HUES64 (cell line): ENCODE results near the gene STOX2.

Experiments
- H3K27ac ChIP-seq: 2 replicates; pipeline ENCODE4 v1.7.0; 2013; ENCODE audit warnings: low read depth, low read length, inconsistent platforms
- H3K27me3 ChIP-seq: 2 replicates; pipeline ENCODE4 v1.6.1; 2013; ENCODE audit warnings: mild to moderate bottlenecking, low read length; ENCODE audit not compliant: insufficient read depth
- H3K36me3 ChIP-seq: 2 replicates; pipeline ENCODE4 v1.6.1; 2013; ENCODE audit warnings: mild to moderate bottlenecking, low read length; ENCODE audit not compliant: insufficient read depth
- H3K4me1 ChIP-seq: 2 replicates; pipeline ENCODE4 v1.6.1; 2013; ENCODE audit warnings: mild to moderate bottlenecking, low read length, moderate library complexity; ENCODE audit not compliant: insufficient read depth
- H3K4me3 ChIP-seq: 2 replicates; pipeline ENCODE4 v1.5.1; 2013; ENCODE audit warnings: mild to moderate bottlenecking, low read length, moderate library complexity
- H3K9ac ChIP-seq: 2 replicates; pipeline ENCODE4 v1.6.1; 2013; ENCODE audit warnings: mild to moderate bottlenecking, low read depth, low read length
- H3K9me3 ChIP-seq: 2 replicates; pipeline ENCODE4 v1.6.1; 2013; ENCODE audit warnings: low read depth, low read length; ENCODE audit not compliant: insufficient read depth
- WGBS: fragments of 150-250, 120-280 bp; methylation state at CpG from one replicate; pipeline ENCODE4 v1.1.7; 2013; ENCODE audit warnings: missing lambda C conversion rate; 5-methylcytosine and 5-hydroxymethylcytosine counted together

Gene STOX2

GRCh38 chr4:184058026-184058425, 152.9 kb downstream of the STOX2 start:
- Histone ChIP-seq H3K9ac (no peak overlapping the region), H3K9me3 (no peaks in the 10 kb centered on the region), H3K27ac (no peak overlapping the region), H3K27me3 (no peaks in the 10 kb centered on the region), H3K4me1 (no peaks in the 10 kb centered on the region), H3K4me3 (no peak overlapping the region), H3K36me3 (no peaks in the 10 kb centered on the region)
- 96% methylated on average over 5 of the region's 6 CpGs for WGBS

GRCh38 chr4:184059099-184059498, 154.0 kb downstream of the STOX2 start:
- H3K36me3 ChIP-seq = no peaks in the 10 kb centered on the region
- no peak overlapping the region for H3K4me3 ChIP-seq
- H3K9ac ChIP-seq = no peak overlapping the region
- no peaks in the 10 kb centered on the region for H3K4me1 ChIP-seq
- WGBS = 97% methylated on average over 3 of the region's 3 CpGs
- H3K27ac ChIP-seq = no peak overlapping the region
- H3K27me3 ChIP-seq = no peaks in the 10 kb centered on the region
- no peaks in the 10 kb centered on the region for H3K9me3 ChIP-seq

GRCh38 chr4:184061582-184061981, 156.5 kb downstream of the STOX2 start:
- 90% methylated on average over 7 of the region's 7 CpGs for WGBS
- Histone ChIP-seq H3K36me3 (no peaks in the 10 kb centered on the region), H3K4me3 (no peak overlapping the region), H3K9me3 (no peaks in the 10 kb centered on the region), H3K4me1 (no peaks in the 10 kb centered on the region), H3K9ac (no peak overlapping the region), H3K27me3 (no peaks in the 10 kb centered on the region), H3K27ac (no peak overlapping the region)

GRCh38 chr4:184062769-184063168, 157.7 kb downstream of the STOX2 start:
- H3K9me3 ChIP-seq = no peaks in the 10 kb centered on the region
- WGBS = 92% methylated on average over 6 of the region's 7 CpGs
- H3K27ac ChIP-seq = no peak overlapping the region

GRCh38 chr4:184064877-184065276, 159.8 kb downstream of the STOX2 start:
- Histone ChIP-seq H3K9ac (no peak overlapping the region), H3K27me3 (no peaks in the 10 kb centered on the region), H3K4me3 (no peak overlapping the region), H3K9me3 (no peaks in the 10 kb centered on the region), H3K36me3 (no peaks in the 10 kb centered on the region), H3K27ac (no peak overlapping the region), H3K4me1 (no peaks in the 10 kb centered on the region)
- 82% methylated on average over 5 of the region's 5 CpGs for WGBS

More at GRCh38 chr4:184062769-184063168, 157.7 kb downstream of the STOX2 start:
- H3K9ac ChIP-seq = no peak overlapping the region
- no peaks in the 10 kb centered on the region for H3K36me3 ChIP-seq
- no peaks in the 10 kb centered on the region for H3K27me3 ChIP-seq
- H3K4me3 ChIP-seq = no peak overlapping the region
- no peaks in the 10 kb centered on the region for H3K4me1 ChIP-seq

- Histone ChIP-seq H3K9ac (no peak overlapping the region), H3K9me3 (no peaks in the 10 kb centered on the region), H3K27me3 (no peaks in the 10 kb centered on the region), H3K36me3 (no peaks in the 10 kb centered on the region), H3K4me3 (no peak overlapping the region), H3K4me1 (no peaks in the 10 kb centered on the region), H3K27ac (no peak overlapping the region)
- 90% methylated on average over 9 of the region's 9 CpGs for WGBS
Observed at GRCh38 chr4:184066584-184067300, 161.6 kb downstream of the STOX2 start.

- no peaks in the 10 kb centered on the region for H3K9me3 ChIP-seq
- 81% methylated on average over 9 of the region's 9 CpGs for WGBS
- H3K27ac ChIP-seq = no peak overlapping the region
- no peaks in the 10 kb centered on the region for H3K36me3 ChIP-seq
- H3K27me3 ChIP-seq = no peaks in the 10 kb centered on the region
- no peak overlapping the region for H3K4me3 ChIP-seq
- no peaks in the 10 kb centered on the region for H3K4me1 ChIP-seq
- H3K9ac ChIP-seq = no peak overlapping the region
Observed at GRCh38 chr4:184067931-184068554, 162.9 kb downstream of the STOX2 start.
